ENCODE results near the gene RTL10.

The RTL10 gene

DNA sequence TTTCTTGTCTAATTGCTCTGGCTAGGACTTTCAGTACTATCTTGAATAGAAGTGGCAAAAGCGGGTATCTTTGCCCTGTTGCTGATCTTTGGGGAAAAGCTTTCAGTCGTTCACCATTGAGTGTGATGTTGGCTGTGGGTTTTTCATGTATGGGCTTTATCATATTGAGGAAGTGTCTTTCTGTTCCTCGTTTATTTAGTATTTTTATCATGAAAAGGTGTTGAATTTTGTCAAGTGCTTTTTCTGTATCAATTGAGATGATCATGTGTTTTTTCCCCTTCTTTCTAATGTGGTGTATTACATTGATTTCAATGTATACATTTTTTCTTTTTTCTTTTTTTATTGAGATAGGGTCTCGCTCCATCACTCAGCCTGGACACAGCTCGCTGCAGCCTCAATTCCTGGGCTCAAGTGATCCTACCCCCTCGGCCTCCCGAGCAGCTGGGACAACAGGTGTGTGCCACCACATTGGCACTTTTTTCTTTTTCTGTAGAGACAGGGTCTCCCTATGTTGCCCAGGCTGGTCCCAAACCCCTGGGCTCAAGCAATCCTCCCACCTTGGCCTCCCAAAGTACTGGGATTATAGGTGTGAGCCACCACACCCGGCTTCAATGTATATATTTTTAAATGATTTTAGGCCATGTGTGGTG, 5.3 kb upstream of the RTL10 start:
- ATAC-seq: no peak

DNA sequence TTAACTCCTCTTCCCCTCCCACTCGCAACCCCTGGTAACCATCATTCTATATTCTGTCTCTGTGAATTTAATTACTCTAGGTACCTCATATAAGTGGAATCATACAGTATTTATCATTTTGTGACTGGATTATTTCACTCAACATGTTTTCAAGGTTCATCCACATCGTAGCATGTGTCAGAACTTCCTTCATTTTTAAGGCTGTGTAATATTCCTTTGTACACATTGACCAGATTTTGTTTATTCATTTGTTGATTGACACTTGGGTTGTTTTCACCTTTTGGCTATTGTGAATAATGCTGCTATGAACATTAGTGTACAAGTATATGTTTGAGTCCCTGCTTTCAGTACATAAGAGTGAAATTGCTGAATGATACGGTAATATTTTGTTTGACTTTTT, 2.7 kb upstream of the RTL10 start:
- ATAC-seq: no peak

DNA sequence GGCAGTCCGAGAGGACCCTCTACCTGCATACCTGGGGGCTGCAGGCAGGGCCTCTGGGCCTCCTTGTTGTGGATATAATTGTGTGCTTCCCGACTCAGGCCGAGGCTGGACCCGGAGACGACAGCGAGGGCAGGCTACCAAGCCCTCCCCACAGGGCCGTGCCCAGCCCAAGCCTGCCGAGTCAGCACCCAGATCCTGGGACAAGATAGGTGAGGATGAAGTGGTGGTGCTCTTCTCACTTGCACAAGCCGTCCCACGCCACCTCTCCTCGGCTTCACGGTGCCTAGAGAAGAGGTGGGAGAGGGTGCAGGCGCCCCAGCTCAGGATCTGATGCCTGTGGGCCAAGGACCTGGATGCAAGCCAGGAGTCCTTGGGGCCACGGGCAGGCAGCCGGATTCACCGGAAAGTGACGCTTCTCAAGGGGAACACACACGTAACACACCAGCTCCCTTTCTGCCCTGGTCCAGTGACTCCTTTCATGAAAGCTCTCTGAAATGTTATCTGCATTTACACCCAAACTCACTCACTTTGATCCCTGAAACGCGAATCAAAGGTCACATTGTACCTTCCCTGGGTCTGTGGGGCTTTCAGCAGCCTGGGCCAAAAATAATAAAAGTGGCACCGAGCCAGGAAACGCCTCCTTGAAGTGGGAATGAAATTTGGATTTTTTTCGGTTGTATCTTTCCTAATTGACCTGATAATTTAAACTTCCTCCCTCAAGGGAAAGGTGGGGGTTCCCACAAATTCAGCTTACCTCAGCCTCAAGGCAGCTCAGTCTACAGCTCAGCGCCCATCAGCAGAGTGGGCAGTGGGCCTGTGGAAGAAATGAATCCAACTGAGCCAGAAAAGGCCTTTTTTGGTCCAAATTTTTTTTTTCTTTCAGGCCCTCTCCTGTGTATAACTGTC, 1.1 kb upstream of the RTL10 start:
- ATAC-seq: peak; percentile 24 to 30

GRCh38 chr22:19853879-19854777, 546 bp downstream of the RTL10 start:
- ATAC-seq: no peak

- ATAC-seq: no peak
These were observed 1.4 kb downstream of the RTL10 start for GRCh38 chr22:19853058-19853878.

DNA sequence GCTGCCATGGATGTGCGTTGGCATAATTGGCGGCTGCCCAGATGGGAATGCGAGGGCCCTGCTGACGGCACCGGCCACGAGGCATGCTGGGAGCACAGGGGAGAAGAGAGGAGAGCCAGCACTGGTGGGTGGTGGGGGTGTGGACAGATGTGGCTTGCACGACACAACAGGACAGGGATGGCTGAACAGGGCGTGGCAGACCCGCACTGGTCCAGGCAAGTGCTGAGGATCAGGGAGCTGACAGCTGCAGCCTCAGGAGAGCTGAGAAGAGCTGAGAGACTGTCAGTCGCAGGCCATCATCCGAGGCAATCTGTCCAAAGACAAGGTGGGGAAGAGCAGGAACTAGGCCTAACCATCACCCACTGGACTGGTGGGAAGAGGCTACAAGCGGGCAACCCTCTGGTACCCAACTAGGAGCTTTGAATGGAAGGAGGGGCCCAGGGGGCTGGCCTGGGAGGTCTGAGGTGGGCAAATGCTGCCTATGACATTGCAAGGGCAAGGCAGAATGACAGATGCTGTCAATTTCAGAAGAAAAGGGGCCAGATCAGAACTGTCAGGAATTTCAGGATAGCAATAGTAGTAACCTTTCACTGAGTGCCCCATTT, 2.4 kb downstream of the RTL10 start:
- no peak for ATAC-seq

- ATAC-seq: no peak
These were observed 3.1 kb downstream of the RTL10 start for GRCh38 chr22:19851291-19852176.

DNA sequence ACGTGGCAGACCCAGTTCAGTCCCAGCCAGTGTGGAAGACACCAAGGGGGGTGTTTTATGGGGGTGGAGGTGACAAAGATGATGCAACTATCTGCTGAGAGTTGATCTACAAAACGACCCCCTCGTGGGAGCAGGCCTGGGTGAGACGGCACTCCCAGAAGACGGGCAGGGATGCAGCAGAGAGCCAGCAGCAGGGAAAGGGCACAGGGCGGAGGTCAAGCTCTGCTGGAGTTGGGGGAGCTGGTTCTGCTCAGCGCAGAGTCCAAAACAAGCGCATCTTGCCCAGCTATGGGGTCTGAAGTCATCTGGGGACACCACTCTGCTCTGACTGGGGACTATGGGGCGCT, 3.9 kb downstream of the RTL10 start:
- ATAC-seq: no peak

GRCh38 chr22:19849835-19850762, 4.6 kb downstream of the RTL10 start:
- ATAC-seq: no peak

- ATAC-seq: no peak
These were observed 6.1 kb downstream of the RTL10 start for GRCh38 chr22:19848298-19849224.

- no peak for ATAC-seq
These were observed 7.4 kb downstream of the RTL10 start for GRCh38 chr22:19847345-19847632.

- no peak for ATAC-seq
These were observed 7.9 kb downstream of the RTL10 start for GRCh38 chr22:19846620-19847344.

GRCh38 chr22:19845054-19845722, 9.5 kb downstream of the RTL10 start:
- peak in 1 of 2 donors; percentile 36 for ATAC-seq

DNA sequence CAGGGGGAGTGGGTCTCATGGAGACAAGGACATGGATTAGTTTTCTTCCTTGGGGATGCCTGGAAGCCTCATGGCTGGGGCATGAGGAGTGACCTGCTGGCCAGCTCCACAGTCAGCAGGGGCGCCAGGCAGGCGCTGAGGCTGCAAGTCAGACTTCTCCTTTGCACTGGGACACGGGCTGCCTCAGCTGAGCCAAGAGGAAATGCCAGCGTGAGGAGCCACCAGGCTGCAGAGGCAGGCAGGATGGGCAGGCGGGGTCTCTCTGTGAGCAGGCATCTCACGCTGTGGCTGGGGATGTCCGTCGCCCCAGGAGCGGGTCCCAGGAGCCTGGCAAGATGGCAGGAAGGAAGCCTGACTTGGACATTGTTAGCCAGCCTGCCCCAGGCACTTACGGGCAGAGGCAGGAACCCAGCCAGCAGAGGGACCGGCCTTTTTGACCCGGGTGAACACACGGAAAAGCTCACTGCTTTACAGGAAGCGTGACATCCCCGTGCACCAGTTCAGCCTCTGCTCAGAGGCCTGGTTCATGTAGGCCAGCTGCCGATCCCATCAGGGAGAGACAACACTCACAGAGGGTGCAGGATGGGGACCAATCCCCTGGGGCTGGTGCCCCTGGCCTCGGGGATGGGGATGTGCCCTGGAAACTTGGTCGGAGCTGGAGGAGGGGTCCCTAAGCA, 10.2 kb downstream of the RTL10 start:
- peak in 1 of 2 donors; percentile 26 for ATAC-seq

- no peak for ATAC-seq
These were observed 10.8 kb downstream of the RTL10 start for GRCh38 chr22:19843857-19844376.

GRCh38 chr22:19843107-19843856, 11.4 kb downstream of the RTL10 start:
- ATAC-seq: no peak
